Keratinocyte (primary cell): Measurements from ENCODE around the gene RTL1. TPM values are rescaled to one million over a fixed set of nuclear protein-coding genes. Genes with fewer than 3 reads are reported as not detected.

Experiments
- DNase-seq: peaks from one replicate; pipeline ENCODE4 v3.0.0-alpha.2; 2011; ENCODE audit warnings: low read depth, missing footprints, low spot score
- FAIRE-seq: peaks from 2 replicates; lab custom pipeline; 2011; peaks lifted over from hg19 to GRCh38; lab: Jason Lieb, UNC
- H2AFZ ChIP-seq: 2 replicates; pipeline ENCODE4 v1.6.0; 2012; ENCODE audit warnings: low read length, control low read depth, inconsistent platforms; ENCODE audit not compliant: control insufficient read depth
- H3K27ac ChIP-seq: 2 replicates; pipeline ENCODE4 v1.5.1; 2011; ENCODE audit warnings: low read length; ENCODE audit not compliant: control insufficient read depth, insufficient read depth
- H3K27me3 ChIP-seq: 3 replicates; pipeline ENCODE4 v1.6.0; 2011; ENCODE audit warnings: low read length; ENCODE audit not compliant: control insufficient read depth, insufficient read depth; ENCODE audit errors: extremely low read depth
- H3K36me3 ChIP-seq, 2 experiments: 2 replicates in 1 of 2; 3 replicates in 1 of 2; pipeline ENCODE4 v1.5.1; 2011; ENCODE audit warnings: low read length in 2 of 2, mild to moderate bottlenecking in 1 of 2; ENCODE audit not compliant: control insufficient read depth in 2 of 2, insufficient read depth in 2 of 2; ENCODE audit errors: extremely low read depth in 1 of 2
- H3K4me1 ChIP-seq: 3 replicates; pipeline ENCODE4 v1.5.1; 2011; ENCODE audit warnings: low read length; ENCODE audit not compliant: control insufficient read depth, insufficient read depth; ENCODE audit errors: extremely low read depth
- H3K4me2 ChIP-seq: 3 replicates; pipeline ENCODE4 v1.6.0; 2011; ENCODE audit warnings: low read depth, low read length; ENCODE audit not compliant: control insufficient read depth, insufficient read depth; ENCODE audit errors: extremely low read depth
- H3K4me3 ChIP-seq, 3 experiments: fragments of 200-600 bp in 1 of 3; sonication (generic) in 1 of 3; 2 replicates in 2 of 3; 3 replicates in 1 of 3; pipeline ENCODE4 v1.5.1; 2011 to 2016; ENCODE audit warnings: low read length in 3 of 3, mild to moderate bottlenecking in 3 of 3, control low read depth in 2 of 3, inconsistent platforms in 1 of 3, low read depth in 1 of 3, mixed read lengths in 1 of 3, mixed run types in 1 of 3, moderate library complexity in 1 of 3; ENCODE audit not compliant: control insufficient read depth in 2 of 3, insufficient read depth in 2 of 3; ENCODE audit errors: extremely low read depth in 1 of 3
- H3K79me2 ChIP-seq: 2 replicates; pipeline ENCODE4 v1.6.0; 2012; ENCODE audit warnings: low read length; ENCODE audit not compliant: control insufficient read depth, insufficient read depth
- H3K9ac ChIP-seq: 3 replicates; pipeline ENCODE4 v1.6.0; 2011; ENCODE audit warnings: low read length; ENCODE audit not compliant: control insufficient read depth, insufficient read depth; ENCODE audit errors: extremely low read depth
- H3K9me1 ChIP-seq: 3 replicates; pipeline ENCODE4 v1.6.0; 2011; ENCODE audit warnings: low read length; ENCODE audit not compliant: control insufficient read depth, insufficient read depth; ENCODE audit errors: extremely low read depth
- H3K9me3 ChIP-seq: 2 replicates; pipeline ENCODE4 v1.5.1; 2012; ENCODE audit warnings: low read depth, low read length; ENCODE audit not compliant: control insufficient read depth
- H4K20me1 ChIP-seq: 3 replicates; pipeline ENCODE4 v1.6.0; 2011; ENCODE audit warnings: low read length; ENCODE audit not compliant: control insufficient read depth, insufficient read depth; ENCODE audit errors: extremely low read depth
- CTCF ChIP-seq, 3 experiments: IDR thresholded peaks in 1 of 3; conservative IDR thresholded peaks in 1 of 3; optimal IDR thresholded peaks in 1 of 3; 2 replicates in 2 of 3; 3 replicates in 1 of 3; pipeline versions ENCODE3 to v1.5.1; 2011; ENCODE audit warnings: low read length in 3 of 3, mild to moderate bottlenecking in 3 of 3, moderate library complexity in 2 of 3, control low read depth in 1 of 3, inconsistent platforms in 1 of 3; ENCODE audit not compliant: insufficient read depth in 2 of 3; ENCODE audit errors: extremely low read depth in 1 of 3
- EZH2 ChIP-seq: IDR thresholded peaks from one replicate; pipeline ENCODE4 v1.6.1; 2012; ENCODE audit warnings: inconsistent platforms, mild to moderate bottlenecking, low read length, moderate library complexity
- dilution Hi-C: fragments of 300-500 bp; cut with MboI; formaldehyde crosslinking; loops from one replicate; pipeline ENCODE4 v1.7.0; 2020; ENCODE audit warnings: low sequenced_read_pairs; ENCODE audit not compliant: extremely low pct_ligation_motif_present
- polyA plus RNA-seq, 5 experiments: library from polyadenylated mRNA; depleted of rRNA in 3 of 5; stranded (reverse) in 3 of 5; stranded (forward) in 1 of 5; unstranded in 1 of 5; fragments of >200 nt; gene quantifications; 1 replicate in 1 of 5; 2 replicates in 3 of 5; 3 replicates in 1 of 5; pipeline versions ENCODE4 v1.2.1 to v1.2.3, GENCODE V29; 2011 to 2012; ENCODE audit warnings: missing spikeins in 2 of 5, low read depth in 1 of 5, low replicate concordance in 1 of 5

RTL1 gene
- polyA plus RNA-seq, 1 donor (not counting 4 experiments of a cell fraction or from before 2014, with no cell fraction given): not detected

GRCh38 chr14:100893228-100893601 lies 10.3 kb downstream of the RTL1 start:
- no peaks in the 10 kb centered on the region for H3K36me3 ChIP-seq
- DNase-seq (no peak), FAIRE-seq (no peak)
- no peaks in the 10 kb centered on the region for H4K20me1 ChIP-seq
- no peak overlapping the region for H2AFZ ChIP-seq
- H3K79me2 ChIP-seq: no peaks in the 10 kb centered on the region
- H3K9me1 ChIP-seq: no peaks in the 10 kb centered on the region
- dilution Hi-C loops: no loop called here
- no peak overlapping the region for H3K4me3 ChIP-seq
- no peaks in the 10 kb centered on the region for H3K9me3 ChIP-seq
- TF ChIP-seq CTCF (optimal IDR thresholded peaks at IDR 0.05 in 1 of 3, IDR thresholded peaks at IDR 0.05 in 1 of 3, conservative IDR thresholded peaks at IDR 0.05 in 1 of 3; ENCODE audit: extremely low read depth in 1 of 3, insufficient read depth in 2 of 3, low read length in 3 of 3) (no peak), EZH2 (no peak)
- no peak overlapping the region for H3K4me2 ChIP-seq
- no peak overlapping the region for H3K27ac ChIP-seq
- H3K9ac ChIP-seq: no peak overlapping the region
- H3K27me3 ChIP-seq: no peaks in the 10 kb centered on the region
- no peaks in the 10 kb centered on the region for H3K4me1 ChIP-seq

GRCh38 chr14:100892496-100893227 lies 10.9 kb downstream of the RTL1 start:
- DNase-seq: no peak
- Histone ChIP-seq H2AFZ (no peak overlapping the region), H3K27me3 (no peaks in the 10 kb centered on the region), H3K27ac (no peak overlapping the region), H3K4me2 (no peak overlapping the region), H3K9me1 (no peaks in the 10 kb centered on the region), H4K20me1 (no peaks in the 10 kb centered on the region), H3K4me3 (no peak overlapping the region), H3K4me1 (no peaks in the 10 kb centered on the region), H3K9me3 (no peaks in the 10 kb centered on the region), H3K79me2 (no peaks in the 10 kb centered on the region), H3K36me3 (no peaks in the 10 kb centered on the region), H3K9ac (no peak overlapping the region)
- no peak for FAIRE-seq
- dilution Hi-C loops: no loop called here
- TF ChIP-seq CTCF (optimal IDR thresholded peaks at IDR 0.05 in 1 of 3, IDR thresholded peaks at IDR 0.05 in 1 of 3, conservative IDR thresholded peaks at IDR 0.05 in 1 of 3; ENCODE audit: extremely low read depth in 1 of 3, insufficient read depth in 2 of 3, low read length in 3 of 3): no peak
- no peak for TF ChIP-seq EZH2
